ENCODE data around the gene OSBP2. TPM values are rescaled to one million over a fixed set of nuclear protein-coding genes. Genes with fewer than 3 reads are reported as not detected.
"Not testable (repeated sequence)": the region's sequence is repeated elsewhere in the genome, so short reads cannot be mapped to it uniquely, and the experiment has no call there.

The OSBP2 gene
- 14.4 and 18.0 TPM in 2 replicates for total RNA-seq

DNA sequence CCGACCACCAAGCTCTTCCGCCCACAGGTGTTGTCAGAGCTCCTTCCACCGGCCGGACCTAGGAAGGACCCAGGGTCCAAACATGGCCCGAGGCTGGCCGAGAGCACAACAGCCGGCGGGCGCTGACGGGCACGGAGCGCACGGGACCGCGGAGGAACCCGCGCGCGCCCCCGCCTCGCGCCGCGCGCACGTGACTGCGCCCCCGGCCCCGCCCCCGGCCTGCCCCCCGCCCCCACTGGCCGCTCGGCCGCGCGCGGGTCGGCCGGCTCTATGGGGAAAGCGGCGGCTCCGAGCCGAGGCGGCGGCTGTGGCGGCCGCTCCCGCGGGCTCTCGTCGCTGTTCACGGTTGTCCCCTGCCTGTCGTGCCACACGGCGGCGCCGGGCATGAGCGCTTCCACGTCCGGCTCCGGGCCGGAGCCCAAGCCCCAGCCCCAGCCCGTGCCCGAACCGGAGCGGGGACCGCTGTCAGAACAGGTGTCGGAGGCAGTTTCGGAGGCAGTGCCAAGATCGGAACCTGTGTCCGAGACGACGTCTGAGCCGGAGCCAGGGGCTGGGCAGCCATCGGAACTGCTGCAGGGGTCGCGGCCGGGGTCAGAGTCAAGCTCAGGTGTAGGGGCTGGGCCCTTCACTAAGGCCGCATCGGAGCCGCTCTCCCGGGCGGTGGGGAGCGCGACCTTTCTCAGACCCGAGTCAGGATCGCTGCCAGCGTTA is at the start of gene OSBP2:
TSS of gene OSBP2 (plus strand) at position 235 of the 711 bp plus-strand sequence. CDS start at position 271, 36 bp downstream.
- DNase-seq = peak; percentile 55

DNA sequence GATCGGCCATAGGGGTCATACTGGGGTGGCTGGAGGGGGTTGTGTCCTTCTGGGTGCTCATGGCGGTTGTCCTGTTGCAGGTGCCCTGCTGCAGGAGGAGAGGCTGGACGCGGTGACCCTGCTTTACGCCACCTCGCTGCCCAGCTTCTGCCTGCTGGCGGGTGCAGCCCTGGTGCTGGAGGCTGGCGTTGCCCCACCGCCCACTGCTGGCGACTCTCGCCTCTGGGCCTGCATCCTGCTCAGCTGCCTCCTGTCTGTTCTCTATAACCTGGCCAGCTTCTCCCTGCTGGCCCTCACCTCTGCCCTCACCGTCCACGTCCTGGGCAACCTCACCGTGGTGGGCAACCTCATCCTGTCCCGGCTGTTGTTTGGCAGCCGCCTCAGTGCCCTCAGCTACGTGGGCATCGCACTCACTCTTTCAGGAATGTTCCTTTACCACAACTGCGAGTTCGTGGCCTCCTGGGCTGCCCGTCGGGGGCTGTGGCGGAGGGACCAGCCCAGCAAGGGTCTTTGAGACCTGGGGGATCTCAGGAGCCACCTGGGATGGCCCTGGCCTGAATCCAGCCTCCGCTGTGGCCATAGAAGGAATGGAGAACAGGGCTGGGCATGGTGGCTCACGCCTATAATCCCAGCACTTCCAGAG is 48.0 kb upstream of the OSBP2 start:
- DNase-seq = no peak

DNA sequence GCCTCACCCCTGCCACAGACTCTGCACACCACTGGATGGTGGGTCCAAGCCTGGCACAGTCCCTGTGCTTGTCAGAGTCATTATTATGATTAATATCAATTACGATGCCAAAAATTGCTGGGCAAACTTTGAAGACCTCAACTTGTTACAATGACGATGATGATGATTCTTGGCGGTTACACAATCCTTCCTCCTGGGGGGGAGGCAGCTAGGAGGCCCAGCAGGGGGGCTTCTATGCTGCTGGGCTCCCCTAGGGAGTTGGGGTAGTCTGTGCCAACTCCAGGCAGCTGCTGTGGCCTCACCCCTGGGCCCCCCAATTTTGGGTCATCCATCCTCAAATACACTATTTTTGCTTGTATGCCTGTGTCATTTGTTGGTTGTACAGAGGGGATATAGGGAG is 47.1 kb upstream of the OSBP2 start:
- no peak for DNase-seq

GRCh38 chr22:30648825-30649224 is 45.8 kb upstream of the OSBP2 start:
- DNase-seq = no peak

- peak; percentile 88 for DNase-seq
These were observed 45.2 kb upstream of the OSBP2 start for GRCh38 chr22:30649430-30650007.

GRCh38 chr22:30650508-30651116 is 44.1 kb upstream of the OSBP2 start:
- peak; percentile 75 for DNase-seq

DNA sequence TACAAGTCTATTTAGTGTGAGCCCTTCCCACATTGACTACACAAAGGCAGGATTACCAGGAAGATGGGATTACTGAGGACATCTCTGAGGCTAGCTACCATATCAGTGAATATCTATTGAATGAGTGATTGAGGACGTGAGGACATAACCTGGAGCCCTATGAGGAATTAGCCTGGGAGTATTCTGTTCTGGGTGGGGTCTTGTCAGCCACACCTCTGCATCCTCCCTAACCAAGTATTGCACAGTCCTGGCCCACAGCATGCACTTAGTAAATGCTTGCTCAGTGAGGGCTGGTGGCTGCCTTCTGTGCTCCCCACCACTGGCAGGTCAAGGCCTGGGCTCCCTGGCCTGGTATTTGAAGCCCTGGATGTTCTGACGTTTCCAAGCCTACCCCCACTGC is 41.8 kb upstream of the OSBP2 start:
- no peak for DNase-seq

DNA sequence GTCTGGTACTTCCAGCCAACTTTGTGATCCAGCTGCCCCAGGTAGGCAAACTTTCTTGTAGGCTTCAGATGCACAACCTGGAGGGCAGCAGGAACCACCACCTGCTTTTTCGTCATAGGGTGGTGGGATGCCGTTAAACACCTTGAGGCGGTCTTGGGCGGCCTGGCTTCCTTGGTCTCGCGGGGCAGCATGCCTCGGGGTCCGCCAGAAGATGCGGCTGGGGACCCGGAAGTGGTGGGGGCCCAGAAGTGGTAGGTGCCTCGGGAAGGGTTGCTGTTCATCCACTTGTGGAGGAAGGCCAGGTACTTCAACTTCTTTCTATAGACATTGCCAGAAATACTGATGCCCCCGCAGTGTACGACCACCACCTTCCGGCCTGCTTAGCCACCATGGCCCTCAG is 40.3 kb upstream of the OSBP2 start:
- no peak for DNase-seq

- no peak for DNase-seq
These were observed 39.1 kb upstream of the OSBP2 start for GRCh38 chr22:30655532-30655931.

- DNase-seq = no peak
These were observed 32.6 kb upstream of the OSBP2 start for GRCh38 chr22:30662040-30662439.

- DNase-seq = no peak
These were observed 29.9 kb upstream of the OSBP2 start for GRCh38 chr22:30664798-30665197.

- DNase-seq = no peak
These were observed 29.4 kb upstream of the OSBP2 start for GRCh38 chr22:30665266-30665665.

DNA sequence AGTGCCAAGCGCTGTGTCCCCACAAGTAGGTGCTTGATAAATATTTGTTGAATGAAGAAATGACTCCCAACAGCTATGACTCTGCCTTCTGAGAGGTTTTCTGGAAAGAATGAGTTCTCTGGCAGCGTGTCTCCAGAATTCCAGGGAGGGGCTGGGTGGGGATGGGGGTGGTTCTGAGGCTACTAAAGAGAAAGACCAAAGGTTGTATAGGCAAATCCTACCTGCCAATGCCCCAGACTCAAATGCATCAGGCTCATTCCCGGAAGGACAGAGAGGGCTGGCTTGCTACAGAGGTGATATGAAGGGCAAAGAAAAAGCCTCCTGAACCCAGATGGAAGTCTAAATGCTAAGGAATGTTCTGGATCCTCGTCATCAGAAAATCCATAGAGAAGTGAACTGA is 28.9 kb upstream of the OSBP2 start:
- no peak for DNase-seq

DNA sequence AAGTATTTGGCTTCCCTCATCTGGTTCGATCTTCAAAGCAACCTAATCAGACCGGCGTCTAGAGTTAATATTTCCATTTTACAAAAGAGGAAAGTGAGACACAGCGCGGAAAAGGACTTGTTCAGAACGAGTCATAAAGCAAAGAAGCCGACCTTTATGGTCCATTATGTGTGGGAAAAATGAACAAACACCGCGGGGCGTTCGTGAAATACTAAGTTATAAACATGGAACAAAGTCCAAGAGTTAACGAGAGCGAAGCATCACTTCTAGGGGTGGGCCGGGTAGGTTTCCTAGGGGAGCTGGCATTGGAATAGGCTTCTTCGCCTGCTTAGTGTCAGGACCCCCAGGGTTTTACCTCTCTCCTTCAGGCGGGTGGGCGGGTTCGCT is 27.6 kb upstream of the OSBP2 start:
- peak; percentile 23 for DNase-seq

GRCh38 chr22:30667494-30668385 is 26.9 kb upstream of the OSBP2 start, which contains the start of gene DUSP18:
TSS of gene DUSP18 (minus strand) at chr22:30667875. CDS start at chr22:30664003, 3,872 bp downstream.
- DNase-seq = peak; percentile 93

DNA sequence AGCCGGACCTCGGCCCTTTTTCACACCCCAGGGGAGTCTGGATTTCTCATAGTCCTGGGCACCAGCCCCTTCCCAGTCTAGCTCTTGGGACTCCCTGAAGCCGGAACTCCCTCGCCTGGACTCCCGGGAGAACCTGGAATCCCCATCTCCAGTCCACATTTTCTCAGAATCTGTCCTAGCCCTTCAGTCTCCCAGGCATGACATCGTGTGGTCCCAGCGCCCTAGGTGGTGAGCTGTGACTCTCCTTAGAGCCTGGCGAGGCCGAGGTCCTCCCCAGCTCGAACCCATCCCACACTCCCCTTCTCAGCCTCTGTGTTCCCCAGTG is 26.3 kb upstream of the OSBP2 start:
- DNase-seq = no peak

- DNase-seq = no peak
These were observed 23.6 kb upstream of the OSBP2 start for GRCh38 chr22:30671071-30671470.

DNA sequence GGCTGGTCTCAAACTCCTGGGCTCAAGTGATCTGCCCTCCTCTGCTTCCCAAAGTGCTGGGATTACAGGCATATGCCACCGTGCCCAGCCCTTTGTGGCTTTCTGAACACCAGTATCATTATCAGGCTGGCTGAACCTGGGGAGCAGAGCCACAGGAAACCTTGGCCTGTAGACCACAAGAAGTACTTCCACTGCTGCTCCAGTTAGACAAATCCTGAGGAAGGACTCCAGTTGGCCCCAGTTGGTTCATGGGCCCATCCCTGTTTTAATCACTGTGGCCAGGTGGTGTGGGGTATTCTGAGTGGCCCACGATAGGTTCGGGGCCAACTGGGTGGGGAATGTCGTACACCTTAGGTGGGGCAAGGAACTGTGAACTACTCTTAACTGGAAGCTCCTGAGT is 21.5 kb upstream of the OSBP2 start:
- no peak for DNase-seq

GRCh38 chr22:30674482-30674881 is 20.2 kb upstream of the OSBP2 start:
- DNase-seq = no peak

DNA sequence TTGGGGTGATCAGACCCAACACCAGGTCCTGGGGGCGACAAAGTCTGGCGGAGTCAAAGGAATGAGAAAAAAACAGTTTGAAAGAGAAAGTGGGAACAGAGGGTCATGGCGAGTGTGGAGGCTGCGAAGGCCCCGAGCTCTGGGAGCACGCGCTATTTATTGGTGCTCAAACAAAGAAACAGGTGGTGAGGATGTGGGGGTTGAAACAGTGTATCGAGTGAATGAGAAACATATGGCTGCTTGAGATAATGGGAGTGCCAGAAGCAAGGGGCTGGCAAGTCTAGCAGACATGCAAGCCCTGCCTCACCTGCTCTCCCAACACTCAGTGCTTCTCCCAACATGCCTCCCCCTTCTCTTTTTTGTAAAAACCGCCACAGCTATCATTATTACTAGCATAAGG is 19.2 kb upstream of the OSBP2 start:
- DNase-seq = no peak

- not testable (repeated sequence) for DNase-seq
These were observed 18.1 kb upstream of the OSBP2 start for GRCh38 chr22:30676565-30676964.

DNA sequence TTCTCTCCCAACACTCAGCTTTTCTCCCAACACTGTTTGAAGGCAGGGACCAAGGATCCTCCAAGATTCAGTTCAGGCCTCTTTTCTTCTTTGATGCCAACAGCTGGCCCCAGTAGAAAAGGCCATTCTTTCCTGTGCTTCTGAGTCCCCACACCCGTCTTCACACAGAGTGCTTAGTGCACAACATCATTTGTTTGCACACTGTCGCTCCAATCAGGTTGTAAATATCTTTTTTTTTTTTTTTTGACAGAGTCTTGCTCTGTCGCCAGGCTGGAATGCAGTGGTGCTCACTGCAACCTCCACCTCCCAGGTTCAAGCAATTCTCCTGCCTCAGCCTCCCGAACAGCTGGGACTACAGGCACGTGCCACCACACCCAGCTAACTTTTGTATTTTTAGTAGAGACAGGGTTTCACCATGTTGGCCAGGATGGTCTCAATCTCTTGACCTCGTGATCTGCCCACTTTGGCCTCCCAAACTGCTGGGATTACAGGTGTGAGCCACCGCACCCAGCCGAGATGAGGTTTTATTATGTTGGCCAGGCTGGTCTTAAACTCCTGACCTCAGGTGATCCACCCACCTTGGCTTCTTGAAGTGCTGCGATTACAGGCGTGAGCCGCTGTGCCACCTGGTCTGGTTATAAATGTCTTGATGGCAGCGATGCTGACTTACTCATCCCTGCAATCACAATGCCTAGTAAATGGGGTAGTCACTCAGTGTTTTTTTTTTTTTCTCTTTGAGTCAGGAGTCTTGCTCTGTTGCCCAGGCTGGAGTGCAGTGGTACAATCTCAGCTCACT is 14.6 kb upstream of the OSBP2 start:
- not testable (repeated sequence) for DNase-seq

Data from dermis blood vessel endothelial cell (primary cell).